GM18873 (cell line): ENCODE results near the gene GNG7.
"Not testable (repeated sequence)": the region's sequence is repeated elsewhere in the genome, so short reads cannot be mapped to it uniquely, and the experiment has no call there.

Source experiments
- ATAC-seq: cut with Tn5 transposase; IDR thresholded peaks from one replicate; pipeline ENCODE4 v1.9.1; 2021; ENCODE audit warnings: mild to moderate bottlenecking, moderate library complexity, moderate number of reproducible peaks; ENCODE audit not compliant: unreplicated experiment, low FRiP score

GNG7 gene

DNA sequence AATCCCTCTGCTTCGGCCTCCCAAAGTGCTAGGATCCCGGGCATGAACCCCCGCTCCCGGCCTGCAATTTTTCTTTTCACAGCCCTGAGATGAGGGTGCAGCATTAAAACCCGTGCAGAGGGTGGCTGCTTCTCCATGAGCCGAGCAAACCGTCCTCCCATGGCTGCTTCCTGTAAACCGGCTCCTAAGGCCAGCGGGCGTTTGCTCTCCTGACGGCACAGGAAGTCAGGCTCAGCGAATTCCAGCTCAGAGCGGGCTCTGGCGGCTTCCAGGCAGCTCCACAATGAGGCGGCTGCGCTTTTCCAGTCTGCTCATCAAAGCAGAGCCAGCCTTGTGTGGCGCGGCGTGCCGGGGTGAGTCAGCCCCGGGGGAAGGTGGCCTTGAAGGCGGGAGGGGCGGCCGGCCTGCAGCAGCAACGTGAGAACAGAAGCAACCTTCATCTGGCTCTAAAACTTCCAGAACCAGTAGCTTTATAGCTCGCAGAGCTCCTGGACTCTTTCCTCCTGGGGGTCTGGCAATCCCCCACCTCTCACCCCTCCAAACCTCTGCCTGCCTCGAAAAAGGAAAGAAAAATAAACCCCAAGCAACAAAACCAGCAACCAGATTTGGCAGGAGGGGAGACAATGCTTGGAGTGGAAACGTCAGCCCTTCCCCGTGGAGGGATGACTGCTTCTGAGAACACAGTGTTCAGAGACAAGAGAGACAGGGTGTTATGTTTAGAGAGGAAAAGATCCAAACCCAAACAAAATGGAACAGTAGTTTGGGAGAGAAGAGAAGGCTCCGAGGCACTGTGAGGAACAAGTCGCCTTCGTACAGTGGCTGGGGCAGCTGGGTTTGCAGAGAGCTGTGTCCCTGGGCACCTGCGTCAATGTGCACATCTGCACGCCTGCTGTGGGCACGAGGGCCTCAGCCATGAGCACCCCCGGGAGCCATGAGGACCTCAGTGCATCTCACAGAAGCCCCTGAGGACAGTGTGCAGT, 158.7 kb downstream of the GNG7 start:
- ATAC-seq: no peak

GRCh38 chr19:2543072-2543462, 159.4 kb downstream of the GNG7 start:
- ATAC-seq: not testable (repeated sequence)

DNA sequence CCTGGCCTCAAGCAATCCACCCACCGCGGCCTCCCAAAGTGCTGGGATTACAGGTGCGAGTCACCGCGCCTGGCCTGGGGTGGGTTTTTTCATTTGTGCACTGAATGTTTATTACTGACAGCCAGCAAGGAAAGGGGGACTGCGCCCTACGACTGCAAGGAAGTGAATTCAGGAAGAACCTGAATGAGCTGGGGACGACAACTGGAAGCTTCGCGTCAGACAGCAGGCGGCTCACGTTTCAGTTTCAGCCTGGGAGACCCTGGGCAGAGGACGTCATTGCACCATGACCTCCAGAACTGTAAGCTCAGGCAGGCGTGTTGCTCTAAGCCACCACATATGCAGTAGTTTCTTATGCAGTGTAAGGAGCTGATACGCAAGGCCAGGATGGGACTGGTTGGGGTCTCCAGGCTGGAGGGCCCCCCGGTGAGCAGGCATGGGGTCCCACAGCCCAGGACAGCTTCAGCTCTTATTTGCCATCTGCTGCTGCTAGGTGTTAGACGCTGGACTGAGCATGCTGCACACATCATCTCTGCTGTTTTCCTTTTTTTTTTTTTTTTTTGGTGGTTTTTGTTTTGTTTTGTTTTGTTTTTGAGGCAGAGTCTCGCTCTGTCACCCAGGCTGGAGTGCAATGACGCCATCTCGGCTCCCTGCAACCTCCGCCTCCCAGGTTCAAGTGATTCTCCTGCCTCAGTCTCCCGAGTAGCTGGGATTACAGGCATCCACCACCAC, 160.0 kb downstream of the GNG7 start:
- no peak for ATAC-seq

DNA sequence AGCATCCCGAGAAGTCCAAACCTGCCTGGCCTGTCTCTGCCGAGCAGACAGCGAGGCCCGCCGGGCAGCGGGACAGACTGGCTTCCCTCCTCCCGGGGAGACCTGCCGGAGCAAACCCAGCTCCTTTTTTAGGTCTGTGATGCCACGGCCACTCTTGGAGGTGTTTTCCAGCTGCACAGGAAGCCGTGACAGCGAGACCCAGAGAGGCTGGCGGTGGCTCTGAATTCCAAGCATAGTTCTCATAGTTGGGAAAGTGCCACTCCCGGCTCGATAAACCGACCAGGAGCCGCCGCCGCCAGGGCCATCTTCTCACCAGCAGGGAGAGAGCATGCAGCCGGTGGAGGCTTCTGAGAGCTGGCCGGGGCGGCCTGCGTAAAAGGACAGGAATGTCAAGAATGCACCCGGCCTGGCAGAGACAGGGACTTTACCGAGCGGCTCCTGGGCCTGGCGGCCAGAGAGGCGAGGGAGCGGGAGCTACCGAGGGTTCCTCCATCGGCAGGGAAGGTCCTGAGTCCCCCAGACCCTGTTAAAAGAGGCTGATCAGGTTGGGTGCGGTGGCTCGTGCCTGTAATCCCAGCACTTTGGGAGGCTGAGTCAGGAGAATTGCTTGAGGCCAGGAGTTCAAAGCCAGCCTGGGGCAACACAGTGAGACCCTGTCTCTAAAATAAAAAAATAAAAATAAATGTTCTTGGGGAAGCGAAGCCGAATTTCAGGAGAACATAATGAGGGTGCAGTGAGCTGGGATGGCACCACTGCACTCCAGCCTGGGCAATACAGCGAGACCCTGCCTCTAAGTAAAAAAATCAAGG, 161.6 kb downstream of the GNG7 start:
- no peak for ATAC-seq

DNA sequence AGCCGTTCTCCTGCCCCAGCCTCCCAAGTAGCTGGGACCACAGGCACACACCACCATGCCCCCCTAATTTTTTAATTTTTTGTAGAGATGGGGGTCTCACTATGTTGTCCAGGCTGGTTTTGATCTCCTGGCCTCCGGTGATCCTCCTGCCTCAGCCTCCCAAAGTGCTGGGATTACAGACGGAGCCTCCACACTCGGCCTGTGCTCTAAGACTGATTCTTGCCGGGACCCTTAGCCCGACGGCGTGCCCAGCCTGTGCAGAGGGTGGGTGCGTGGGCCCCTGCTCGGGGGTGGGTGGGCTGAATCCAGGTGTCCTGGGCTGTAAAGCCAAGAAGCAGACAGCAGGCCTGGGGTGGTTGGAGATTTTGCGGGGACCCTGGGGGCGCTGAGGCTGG, 162.2 kb downstream of the GNG7 start:
- no peak for ATAC-seq

GRCh38 chr19:2538096-2538757, 164.3 kb downstream of the GNG7 start:
- ATAC-seq: no peak

DNA sequence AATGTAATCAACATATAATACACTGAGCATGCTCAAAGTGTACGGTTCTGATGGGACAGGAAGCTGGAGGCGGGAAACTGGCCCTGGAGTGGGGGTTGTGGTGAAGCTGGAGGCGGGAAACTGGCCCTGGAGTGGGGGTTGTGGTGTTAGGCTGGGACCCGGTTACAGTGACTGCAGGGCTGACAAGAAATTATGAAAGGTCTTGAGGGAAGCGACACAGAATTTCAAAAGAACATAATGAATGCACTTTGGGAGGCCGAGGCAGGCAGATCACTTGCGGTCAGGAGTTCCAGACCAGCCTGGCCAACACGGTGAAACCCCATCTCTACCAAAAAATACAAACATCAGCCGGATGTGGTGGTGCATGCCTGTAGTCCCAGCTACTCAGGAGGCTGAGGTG, 164.9 kb downstream of the GNG7 start:
- not testable (repeated sequence) for ATAC-seq

DNA sequence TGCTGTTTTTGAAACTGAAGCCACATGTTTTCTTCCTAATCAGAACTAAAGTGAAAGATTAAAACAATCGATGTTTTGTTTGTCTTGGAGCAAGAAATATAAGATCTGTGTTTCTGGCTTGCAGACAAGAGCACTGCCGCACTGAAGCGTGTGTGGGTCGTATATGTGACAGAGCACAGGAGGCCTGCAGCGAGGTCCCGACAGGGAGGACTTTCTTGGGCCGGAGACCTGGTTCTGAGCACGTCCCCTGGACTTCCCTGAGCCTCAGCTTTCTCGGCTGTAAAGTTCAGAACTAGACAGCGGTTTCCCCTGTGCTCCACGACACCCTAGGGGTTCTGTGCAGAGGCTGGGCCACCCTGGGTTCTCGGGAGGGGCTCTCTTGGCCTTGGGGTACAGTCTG, 166.0 kb downstream of the GNG7 start:
- no peak for ATAC-seq

GRCh38 chr19:2534423-2535013, 168.0 kb downstream of the GNG7 start:
- ATAC-seq: no peak

- no peak for ATAC-seq
These were observed 168.6 kb downstream of the GNG7 start for GRCh38 chr19:2533686-2534422.

DNA sequence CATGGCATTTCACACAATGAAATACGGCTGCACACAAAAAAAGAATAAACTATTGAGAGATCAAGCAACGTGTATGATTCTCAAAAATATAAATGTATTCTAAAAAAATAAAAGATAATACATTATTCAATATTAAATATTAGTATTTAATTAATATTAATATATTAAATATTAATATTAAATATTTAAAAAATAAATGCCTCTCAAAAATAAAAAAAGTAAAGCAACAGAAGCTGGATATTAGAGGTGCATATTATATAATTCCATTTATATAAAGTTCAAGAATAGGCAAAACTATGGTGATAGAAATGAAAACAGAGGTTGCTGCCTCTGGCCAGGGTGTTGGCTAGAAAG, 169.4 kb downstream of the GNG7 start:
- ATAC-seq: no peak

DNA sequence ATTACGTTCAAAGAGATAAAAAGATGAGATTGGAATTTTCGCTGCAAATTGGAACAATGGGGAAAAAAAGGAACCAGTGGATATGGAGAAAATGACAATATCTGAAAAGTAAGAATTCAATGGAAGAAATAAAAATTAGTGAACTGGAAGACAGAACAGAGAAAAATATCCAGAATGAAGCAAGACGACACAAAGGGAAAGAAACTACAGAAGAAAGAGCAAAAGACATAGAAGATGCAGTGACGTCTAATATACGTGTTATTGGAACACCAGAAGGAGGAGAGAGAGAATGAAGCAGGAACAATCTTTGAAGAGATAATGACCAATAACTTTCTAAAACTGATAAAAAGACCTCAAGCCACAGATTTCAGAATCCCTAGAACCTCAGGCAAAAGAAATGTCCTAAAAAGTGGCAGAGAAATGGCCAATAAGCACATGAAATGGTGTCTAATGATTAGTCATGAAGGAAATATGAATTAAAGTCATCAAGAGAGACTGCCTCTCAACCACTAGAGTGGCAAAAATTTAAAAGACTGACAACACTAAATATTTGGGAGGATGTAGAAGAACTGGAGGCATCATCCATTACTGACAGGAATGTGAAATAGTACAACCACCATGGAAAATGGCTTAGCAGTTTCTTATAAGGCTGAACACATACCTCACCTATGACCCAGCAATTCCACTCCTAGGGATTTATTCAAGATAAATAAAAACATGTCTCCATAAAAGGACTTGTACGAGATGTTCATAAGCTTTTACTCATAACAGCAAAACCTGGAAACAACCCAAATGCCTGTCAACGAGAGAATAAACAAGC, 170.0 kb downstream of the GNG7 start:
- ATAC-seq: no peak

DNA sequence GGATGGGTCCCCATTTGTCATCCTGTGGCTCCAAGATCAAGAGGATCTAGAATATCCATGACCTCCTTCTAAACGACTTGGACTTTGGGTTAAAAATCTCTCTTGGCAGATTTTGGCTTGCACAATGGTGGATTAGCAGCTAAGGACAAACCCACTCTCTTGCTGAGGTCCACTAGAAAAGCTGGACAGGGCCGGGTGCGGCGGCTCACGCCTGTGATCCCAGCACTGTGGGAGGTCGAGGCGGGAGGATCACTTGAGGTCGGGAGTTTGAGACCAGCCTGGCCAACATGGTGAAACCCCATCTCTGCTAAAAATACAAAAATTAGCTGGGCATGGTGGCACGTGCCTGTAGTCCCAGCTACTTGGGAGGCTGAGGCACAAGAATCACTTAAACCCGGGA, 172.6 kb downstream of the GNG7 start:
- not testable (repeated sequence) for ATAC-seq

GRCh38 chr19:2529473-2529918, 173.0 kb downstream of the GNG7 start:
- ATAC-seq: no peak

DNA sequence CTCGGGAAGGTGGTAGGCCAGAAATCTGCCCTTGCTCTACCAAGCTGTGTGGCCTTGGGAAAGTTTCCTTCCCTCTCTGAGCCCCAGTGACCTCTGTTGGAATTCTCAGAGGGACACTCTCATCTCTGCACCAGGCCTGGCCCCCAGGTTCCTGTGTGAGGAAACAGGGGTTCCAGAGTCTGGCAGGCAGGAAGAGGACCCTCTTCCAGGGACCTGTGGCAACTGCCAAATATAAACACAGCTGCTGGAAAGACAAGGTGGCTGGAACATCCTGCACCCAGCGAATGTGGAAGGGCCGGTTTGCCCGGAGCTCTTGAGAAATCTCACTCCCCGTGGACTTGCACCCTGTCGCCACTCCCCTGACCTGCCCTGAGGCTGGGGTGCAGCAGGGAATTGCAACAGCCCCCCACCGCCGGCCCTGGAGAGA, 173.8 kb downstream of the GNG7 start:
- ATAC-seq: no peak

DNA sequence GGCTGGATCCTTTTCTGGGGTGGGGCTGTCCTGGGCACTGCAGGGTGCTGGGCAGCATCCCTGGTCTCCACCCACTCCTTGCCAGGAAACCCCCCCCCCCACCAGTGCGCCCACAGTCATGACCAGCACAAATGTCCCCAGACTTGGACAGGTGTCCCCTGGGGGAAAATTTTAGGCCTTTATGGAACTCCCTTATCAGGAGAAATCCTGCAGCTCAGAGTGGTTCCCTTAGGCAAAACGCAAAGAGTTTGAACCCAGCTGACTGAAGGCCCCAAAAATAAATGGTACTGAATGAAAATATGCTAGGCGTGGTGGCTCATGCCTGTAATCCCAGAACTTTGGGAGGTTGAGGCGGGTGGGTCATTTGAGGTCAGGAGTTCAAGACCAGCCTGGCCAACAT, 174.8 kb downstream of the GNG7 start:
- no peak for ATAC-seq

DNA sequence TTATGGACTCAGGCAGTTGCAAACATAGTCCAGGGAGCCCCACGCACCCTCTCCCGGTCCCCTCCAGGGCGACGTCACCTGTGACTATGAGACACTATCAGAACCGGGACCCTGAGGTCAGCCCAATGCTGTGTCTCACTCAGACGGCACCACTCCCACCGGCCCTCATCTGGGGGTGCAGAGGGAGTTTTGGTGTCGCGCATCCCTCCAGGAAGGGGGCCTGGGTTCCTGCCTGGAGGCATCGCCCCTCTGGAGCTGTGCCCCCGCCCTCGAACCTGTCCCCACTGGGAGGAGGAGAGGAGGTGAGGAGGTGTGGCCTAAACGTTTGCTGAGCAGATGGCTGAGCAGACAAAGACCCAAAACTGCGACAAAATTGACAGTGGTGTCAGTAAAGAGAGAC, 175.3 kb downstream of the GNG7 start:
- no peak for ATAC-seq
